GM18870 (cell line): ENCODE measurements around the gene NLRC5.

Experiments used
- ATAC-seq: cut with Tn5 transposase; IDR thresholded peaks from one replicate; pipeline ENCODE4 v1.9.1; 2021; ENCODE audit warnings: moderate library complexity; ENCODE audit not compliant: unreplicated experiment

The NLRC5 gene

DNA sequence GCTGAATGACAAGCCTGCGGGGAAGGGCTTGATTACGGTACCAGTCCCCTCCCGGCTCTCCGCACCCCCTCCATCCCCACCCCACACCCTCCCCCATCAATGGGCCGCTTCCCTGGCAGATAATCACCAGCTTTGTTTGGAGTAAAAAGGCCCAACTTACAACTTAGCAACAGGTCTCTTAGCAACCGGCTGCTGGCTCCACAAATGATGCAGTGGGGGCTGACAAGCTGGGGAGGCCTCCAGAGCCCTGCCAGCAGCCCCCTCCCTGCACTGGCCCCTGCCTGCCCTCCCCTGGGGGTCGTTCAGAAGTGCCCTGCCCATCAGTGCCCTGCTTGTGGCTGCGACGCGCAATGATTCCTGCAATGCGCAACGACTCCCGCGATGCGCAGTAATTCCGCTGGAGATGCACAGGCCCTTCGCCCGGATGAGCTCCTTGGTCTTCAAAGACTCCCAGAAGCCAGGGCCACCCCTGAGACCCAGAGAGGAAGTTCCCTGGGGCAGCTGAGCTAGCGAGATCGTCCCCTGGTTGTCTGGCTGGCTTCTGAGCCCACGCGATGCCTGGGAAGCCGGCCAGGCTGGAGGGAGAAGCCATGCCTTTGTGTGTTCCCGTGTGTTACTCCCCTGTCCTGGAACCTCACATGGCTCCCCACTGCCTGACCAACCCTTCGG, 126.3 kb downstream of the NLRC5 start:
- no peak for ATAC-seq

DNA sequence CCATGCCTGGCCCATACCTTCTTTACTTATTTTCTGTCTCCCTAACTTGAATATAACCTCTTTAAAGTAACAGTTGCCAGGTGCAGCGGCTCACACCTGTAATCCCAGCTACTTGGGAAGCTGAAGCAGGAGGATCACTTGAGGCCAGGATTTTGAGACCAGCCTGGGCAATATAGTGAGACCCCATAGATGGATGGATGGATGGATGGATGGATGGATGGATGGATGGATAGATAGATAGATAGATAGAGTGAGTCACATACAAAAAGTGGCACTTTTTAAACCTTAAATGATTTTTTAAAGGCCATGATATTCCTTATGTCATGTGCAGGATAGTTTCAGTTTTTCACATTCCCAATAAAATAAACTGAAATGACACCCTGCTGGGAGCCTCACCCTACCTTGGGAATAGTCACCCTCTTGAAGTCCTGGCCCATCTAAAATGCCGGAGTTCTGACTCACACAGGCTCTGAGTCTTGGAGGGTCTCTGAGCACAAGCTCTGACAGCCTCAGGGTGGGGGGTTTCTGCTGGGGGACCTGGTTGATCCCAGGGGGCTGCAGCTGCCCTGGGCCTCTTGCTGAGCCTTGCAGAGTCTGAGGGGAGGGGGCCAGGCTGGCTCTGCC, 129.2 kb downstream of the NLRC5 start:
- no peak for ATAC-seq

DNA sequence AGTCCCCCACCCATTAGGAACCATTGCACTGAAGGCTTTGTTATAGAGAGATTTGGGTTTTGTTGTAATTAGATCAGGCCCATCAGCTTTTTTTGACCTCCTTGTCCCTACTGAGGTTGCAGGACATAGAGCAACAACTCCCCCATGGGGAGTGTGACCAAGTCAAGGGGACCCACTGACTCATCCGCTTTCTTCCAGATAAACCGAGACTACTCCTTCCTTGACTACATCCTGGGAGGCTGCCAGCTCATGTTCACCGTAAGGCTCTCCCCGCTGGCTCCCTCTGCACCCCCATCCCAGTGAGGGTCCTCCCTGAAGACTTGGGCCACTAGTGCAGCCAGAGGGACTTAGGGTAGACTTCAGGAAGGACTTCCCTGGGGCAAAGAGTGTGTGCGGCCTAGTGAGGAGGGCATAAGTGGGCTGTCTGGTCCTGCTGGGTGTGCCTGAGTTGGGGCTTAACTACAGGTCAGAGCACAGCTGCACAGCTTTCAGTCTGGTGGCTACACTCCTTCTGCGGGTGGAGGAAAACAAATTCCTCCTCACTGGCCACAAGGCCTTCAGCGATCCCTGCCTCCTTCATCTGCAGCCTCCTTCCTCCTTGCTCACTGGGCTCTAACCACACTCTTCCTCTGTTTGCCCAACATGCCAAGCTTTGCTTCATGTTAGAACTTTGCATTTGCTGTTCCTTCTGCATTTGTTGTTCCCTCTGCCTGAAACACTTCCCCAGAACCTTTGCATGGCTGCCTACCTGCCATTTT, 134.0 kb downstream of the NLRC5 start:
- no peak for ATAC-seq

DNA sequence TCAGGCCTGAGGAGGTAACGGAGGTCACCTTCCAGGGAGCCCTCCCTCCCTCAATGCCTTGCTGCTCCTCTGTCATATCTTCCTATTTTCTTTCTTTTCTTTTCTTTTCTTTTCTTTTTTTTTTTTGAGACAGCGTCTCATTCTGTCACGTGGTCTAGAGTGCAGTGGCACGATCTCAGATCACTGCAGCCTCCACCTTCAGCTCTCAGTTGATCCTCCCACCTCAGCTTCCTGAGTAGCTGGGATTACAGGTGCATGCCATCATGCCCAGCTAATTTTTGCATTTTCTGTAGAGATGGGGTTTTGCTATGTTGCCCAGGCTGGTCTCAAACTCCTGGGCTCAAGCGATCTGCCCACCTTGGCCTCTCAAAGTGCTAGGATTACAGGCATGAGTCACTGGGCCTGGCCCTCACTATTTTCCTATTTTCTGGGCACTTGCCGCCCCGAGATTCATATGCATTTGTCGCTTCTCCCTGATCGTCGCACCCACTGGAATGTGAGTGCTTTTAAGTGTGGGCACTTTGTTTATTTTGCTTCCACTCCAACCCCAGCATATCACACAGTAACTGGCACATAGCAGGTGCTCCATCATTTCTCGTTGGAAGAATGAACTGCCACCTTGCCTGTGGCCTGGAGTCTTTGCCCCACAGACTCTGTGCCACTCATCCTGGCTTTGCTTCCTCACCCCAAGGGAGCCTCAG, 134.8 kb downstream of the NLRC5 start:
- no peak for ATAC-seq

DNA sequence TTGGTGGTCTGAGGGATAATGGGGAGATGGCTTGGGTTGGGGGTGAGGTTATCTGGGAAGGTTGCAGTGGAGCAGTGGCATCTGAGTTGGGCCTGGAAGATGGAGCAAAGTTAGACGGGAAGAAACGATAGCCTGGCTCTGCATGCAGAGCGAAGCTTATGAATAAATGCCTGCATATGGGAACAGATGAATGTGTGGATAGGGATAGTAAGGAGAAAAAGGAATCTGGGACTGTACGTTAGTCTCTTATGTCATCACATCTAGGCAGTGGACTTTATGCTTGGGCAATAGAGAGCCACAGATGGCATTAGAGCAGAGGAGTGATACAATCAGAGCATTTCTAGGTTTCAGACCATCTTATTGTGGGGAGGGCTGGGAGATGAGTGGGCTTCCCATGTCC, 136.0 kb downstream of the NLRC5 start:
- ATAC-seq: no peak

DNA sequence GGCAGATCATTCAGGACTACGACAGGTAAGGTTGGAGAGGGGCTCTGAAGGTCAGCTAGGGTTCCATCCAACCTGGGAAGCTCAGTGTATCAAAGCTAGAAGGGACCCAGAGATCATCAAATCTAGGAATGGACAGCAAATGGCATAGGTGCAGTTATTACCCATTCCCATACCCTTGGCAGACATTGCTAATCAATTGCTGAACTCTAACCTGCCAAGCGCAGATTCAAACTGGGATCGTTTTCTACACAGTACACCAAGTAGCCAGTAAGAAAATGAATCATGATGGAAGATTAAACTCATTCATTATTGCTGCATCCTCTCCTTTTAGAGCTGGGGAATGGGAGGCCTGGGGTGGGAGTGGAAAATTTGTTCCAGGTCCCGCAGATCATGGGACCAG, 136.6 kb downstream of the NLRC5 start:
- ATAC-seq: no peak

DNA sequence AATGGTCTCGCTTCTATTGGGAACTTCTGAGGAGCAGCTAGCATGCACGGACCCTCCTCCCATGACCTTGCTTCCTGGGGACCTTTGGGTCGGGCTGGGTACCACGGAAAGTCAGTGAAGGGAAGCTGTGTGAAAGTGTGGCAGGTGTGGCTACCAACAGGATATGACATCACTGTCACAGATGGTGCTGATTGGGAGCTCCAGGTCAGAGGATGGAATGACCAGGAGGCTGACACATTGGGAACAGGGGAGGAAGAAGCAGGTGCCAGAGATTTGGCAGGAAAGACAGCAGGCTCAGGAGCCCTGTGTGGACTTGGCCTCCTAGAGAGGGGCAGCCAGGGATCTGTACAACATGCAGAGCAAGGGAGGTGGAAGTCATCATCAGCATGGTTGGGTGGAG, 137.1 kb downstream of the NLRC5 start:
- ATAC-seq: no peak

DNA sequence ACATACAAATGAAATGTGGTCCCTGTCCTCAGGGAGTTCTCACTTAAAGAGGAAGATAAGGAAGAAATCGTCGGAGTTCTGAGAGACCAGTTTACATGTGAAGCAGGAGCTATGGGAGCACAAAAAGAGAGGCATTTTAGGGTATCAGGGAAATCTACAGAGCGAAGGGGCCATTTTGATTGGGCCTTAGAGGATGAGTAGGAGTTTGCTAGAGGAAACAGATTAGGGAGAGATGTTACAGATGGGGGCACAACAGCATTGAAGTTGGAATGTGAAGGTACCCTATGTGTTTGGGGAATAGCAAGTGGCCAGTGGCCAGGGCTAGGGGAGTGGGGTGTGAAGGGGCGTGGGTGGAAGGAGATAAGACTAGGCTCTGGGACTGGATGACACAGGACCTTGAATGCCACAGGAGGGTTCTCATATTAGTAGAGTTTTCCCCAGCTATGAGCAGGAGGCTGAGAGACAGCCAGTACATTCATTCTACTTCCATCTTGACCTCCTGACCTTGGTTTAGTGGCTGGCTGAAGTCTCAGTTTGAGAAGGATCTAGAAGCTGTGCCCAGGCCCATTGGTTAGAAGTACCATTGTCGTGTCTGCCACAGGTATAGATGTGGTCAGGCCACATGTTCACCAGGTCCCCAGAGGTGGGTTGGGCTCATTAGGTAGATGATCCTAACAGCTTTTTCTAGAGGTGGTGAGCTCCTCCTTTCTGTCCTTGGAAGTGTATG, 137.8 kb downstream of the NLRC5 start:
- no peak for ATAC-seq

DNA sequence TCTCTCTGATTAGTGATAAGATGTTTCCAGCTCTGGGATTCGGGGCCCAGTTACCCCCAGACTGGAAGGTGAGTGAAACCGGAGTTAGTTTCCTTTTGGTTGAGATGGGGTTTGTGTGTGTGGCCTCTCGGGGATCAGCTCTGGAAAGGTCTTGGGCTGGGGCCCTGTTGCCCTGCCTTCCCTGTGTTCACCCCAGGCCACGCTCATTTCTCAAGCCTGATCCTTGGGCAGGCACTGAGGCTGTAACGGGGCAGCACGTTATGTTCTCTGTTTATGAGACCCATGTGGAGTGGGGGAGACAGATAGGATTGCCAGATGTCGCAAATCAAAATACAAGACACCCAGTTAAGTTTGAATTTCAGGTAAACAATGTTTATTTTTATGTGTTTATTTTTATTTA, 138.5 kb downstream of the NLRC5 start:
- ATAC-seq: no peak

DNA sequence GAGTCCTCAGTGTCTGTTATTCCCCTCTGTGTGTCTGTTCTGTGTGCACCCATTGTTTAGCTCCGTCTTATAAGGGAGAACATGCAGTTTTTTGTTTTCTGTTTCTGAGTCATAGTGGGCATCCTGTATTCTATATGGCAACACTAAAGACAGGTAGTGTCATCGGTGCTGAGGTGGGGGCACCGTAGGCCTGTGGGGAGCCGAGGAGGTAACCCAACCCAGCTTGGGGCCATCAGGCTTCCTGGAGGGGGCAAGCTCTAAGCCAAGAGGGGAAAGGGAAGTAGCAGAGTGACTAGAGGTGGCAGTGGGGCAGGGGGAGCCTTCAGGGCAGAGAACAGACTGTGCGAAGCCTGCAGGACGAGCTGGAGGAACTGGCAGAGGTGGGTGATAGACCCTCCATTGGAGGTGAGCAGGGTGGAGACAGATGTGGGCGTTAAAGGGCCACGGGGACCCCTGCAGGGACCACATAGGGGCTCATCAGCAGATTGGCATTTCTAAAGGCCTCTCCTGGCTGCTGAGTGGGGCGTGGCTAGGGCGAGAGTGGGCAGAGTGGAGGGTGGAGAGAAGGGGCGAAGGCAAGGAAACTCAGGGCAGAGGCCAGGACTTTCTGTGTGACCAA, 139.5 kb downstream of the NLRC5 start:
- no peak for ATAC-seq

DNA sequence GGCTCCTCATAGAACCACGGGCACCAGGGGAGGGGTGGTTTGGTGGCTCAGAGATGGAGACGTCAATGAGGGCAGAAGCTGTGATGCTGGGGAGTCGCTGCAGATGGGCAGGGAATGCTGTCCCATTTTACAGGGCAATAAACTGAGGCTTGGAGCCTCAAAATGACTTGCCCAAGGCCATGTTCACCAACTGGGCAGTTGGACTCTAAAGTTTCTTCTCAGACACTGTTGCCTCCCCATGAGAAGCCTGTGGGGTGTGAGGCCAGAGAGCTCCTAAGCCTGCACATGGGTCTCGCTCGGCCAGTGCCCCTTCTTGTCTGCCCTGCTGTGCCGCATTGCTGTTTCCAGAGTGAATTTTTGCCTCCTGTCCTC, 141.6 kb downstream of the NLRC5 start:
- no peak for ATAC-seq

DNA sequence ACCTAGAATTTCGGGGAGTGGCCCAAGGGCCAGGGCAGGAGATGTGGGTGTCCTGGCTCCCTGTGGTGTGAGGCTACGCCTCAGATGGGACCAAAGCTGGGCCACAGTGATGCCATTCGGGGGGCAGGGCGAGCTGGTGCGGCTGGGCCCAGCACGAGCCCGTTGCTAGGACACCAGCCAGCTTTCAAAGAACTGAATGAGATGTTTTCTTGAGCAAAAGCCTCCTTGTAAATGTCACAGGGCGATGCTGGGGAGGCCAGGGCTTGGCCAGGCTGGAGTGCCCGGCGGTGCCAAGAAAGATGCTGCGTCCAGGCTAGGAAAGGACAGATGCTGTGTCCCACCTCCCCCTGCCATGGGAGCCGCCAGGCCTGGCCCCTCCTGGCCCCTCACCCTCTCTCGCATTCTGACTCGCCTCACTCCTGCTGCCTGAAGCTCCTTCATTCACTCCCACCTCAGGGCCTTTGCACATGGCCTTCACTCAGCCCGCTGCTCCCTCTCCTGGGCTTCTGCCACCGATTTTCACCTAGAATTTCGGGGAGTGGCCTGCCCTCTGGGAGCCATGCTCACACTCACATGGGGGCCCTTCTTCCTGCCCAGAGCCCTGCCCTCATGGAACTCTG, 142.1 kb downstream of the NLRC5 start:
- no peak for ATAC-seq

DNA sequence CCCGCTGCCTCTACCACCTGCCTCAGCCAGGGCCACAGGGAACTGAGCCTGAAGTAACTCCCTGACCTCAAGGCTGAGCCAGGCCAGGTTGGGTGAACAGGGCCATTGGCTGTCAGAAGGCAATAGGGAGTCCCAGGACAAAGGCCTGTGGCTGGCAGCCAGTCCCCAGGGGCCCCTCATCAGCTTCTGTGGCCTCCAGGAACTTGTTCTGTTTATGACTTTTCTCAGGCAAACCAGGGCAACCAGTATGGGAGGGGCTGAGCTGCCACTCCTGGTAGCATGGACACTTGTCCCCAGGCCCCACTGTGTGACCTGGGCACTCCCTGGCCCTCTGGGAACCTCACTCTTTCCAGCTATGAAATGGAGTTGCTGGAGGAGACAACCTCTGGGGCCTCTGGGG, 143.1 kb downstream of the NLRC5 start:
- ATAC-seq: no peak

DNA sequence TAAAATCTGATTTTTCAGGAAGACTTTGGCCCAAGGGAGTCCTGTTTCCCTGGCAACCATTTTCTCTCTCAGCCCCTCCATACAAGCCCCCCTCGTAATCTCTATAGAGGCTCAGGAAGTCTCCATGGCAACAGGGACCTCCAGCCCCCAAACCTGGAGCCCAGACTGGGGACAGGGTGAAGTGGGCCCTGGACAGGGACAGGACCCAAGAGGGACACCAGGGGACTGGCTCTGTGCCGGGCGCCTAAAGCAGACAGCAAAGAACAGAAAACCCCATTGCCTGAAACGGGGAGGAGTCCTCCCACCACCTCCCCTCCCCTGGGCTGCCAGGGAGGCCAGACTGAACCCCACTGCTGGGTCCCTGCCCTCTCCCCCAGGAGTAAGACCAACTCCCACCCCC, 143.7 kb downstream of the NLRC5 start:
- ATAC-seq: no peak
